HG02798 (cell line): Measurements from ENCODE around the gene PXMP4.

Source experiments
- ATAC-seq: cut with Tn5 transposase; IDR thresholded peaks from one replicate; pipeline ENCODE4 v1.9.1; 2021; ENCODE audit warnings: mild to moderate bottlenecking; ENCODE audit not compliant: unreplicated experiment, poor library complexity

The PXMP4 gene

GRCh38 chr20:33672426-33673113 lies 47.5 kb downstream of the PXMP4 start:
- no peak for ATAC-seq

- no peak for ATAC-seq
These were observed 48.4 kb downstream of the PXMP4 start for GRCh38 chr20:33671573-33672288.

GRCh38 chr20:33670715-33671499 lies 49.2 kb downstream of the PXMP4 start:
- ATAC-seq = no peak

GRCh38 chr20:33669873-33670640 lies 50.1 kb downstream of the PXMP4 start:
- no peak for ATAC-seq

- no peak for ATAC-seq
These were observed 50.9 kb downstream of the PXMP4 start for GRCh38 chr20:33669224-33669623.

GRCh38 chr20:33668466-33669155 lies 51.5 kb downstream of the PXMP4 start:
- no peak for ATAC-seq

- peak; percentile 38 for ATAC-seq
These were observed 52.2 kb downstream of the PXMP4 start for GRCh38 chr20:33667676-33668465.

GRCh38 chr20:33667245-33667675 lies 52.9 kb downstream of the PXMP4 start:
- ATAC-seq = peak; percentile 13

- peak; percentile 72 for ATAC-seq
These were observed 53.5 kb downstream of the PXMP4 start, which contains the start of gene ACTL10 for GRCh38 chr20:33666293-33667244. TSS of gene ACTL10 (plus strand) at chr20:33666943. CDS start at chr20:33667498, 555 bp downstream.

- no peak for ATAC-seq
These were observed 55.4 kb downstream of the PXMP4 start for GRCh38 chr20:33664762-33665144.

GRCh38 chr20:33664085-33664761 lies 55.9 kb downstream of the PXMP4 start:
- no peak for ATAC-seq

GRCh38 chr20:33663161-33664084 lies 56.7 kb downstream of the PXMP4 start:
- peak; percentile 53 for ATAC-seq

GRCh38 chr20:33662172-33662571 lies 57.9 kb downstream of the PXMP4 start, which contains the start of gene C20orf144:
TSS of gene C20orf144 (plus strand) at chr20:33662327. CDS start at chr20:33662346, 19 bp downstream.
- ATAC-seq = no peak

GRCh38 chr20:33660685-33661058 lies 59.4 kb downstream of the PXMP4 start:
- no peak for ATAC-seq

GRCh38 chr20:33660035-33660684 lies 60.0 kb downstream of the PXMP4 start:
- no peak for ATAC-seq
